ENCODE data around the gene HOMER1.

GRCh38 chr5:79527431-79527830 lies 13.5 kb upstream of the HOMER1 start:
- TF ChIP-seq EZH2 (IDR thresholded peaks at IDR 0.05) (no peak), POLR2AphosphoS5 (IDR thresholded peaks at IDR 0.05; ENCODE audit: borderline replicate concordance, low read depth, low read length) (no peak), FOXP2 (optimal IDR thresholded peaks at IDR 0.05; ENCODE audit: control extremely low read depth, extremely low read length, insufficient read depth) (no peak)
